ENCODE results near the gene CALML6.

GRCh38 chr1:1917304-1917976 lies 2.4 kb downstream of the CALML6 start:
- TF ChIP-seq CTCF (IDR thresholded peaks at IDR 0.05; ENCODE audit: low read length) (no peak), EZH2 (IDR thresholded peaks at IDR 0.05; ENCODE audit: borderline replicate concordance, low read length) (no peak)

All from OCI-LY1 (cell line).